DOHH2 (cell line): Measurements from ENCODE around the gene AKAIN1.

Experiments used
- H3F3A ChIP-seq: fragments of 200-600 bp; sonication (generic), shearing (Covaris generic); 2 replicates; pipeline ENCODE4 v1.6.0; 2016; ENCODE audit warnings: antibody characterized with exemption, mild to moderate bottlenecking; ENCODE audit not compliant: control insufficient read depth, insufficient read depth
- H3K27ac ChIP-seq: fragments of 200-600 bp; sonication (generic); 2 replicates; pipeline ENCODE4 v1.5.1; 2014; ENCODE audit warnings: low read depth, mild to moderate bottlenecking, low read length, moderate library complexity
- H3K27me3 ChIP-seq: fragments of 200-600 bp; sonication (generic); 2 replicates; pipeline ENCODE4 v1.6.1; 2014; ENCODE audit warnings: mild to moderate bottlenecking, low read length, mixed read lengths; ENCODE audit not compliant: control insufficient read depth
- H3K36me3 ChIP-seq: fragments of 200-600 bp; sonication (generic); 2 replicates; pipeline ENCODE4 v1.6.1; 2014; ENCODE audit warnings: mild to moderate bottlenecking, low read length, moderate library complexity, mixed read lengths; ENCODE audit not compliant: control insufficient read depth
- H3K4me1 ChIP-seq: fragments of 200-600 bp; sonication (generic); 2 replicates; pipeline ENCODE4 v1.6.1; 2014; ENCODE audit warnings: mild to moderate bottlenecking, low read length, mixed read lengths; ENCODE audit not compliant: control insufficient read depth
- H3K4me2 ChIP-seq: fragments of 200-600 bp; sonication (generic); 2 replicates; pipeline ENCODE4 v1.6.0; 2014; ENCODE audit warnings: mild to moderate bottlenecking, low read length, moderate library complexity
- H3K4me3 ChIP-seq: fragments of 200-600 bp; sonication (generic); 2 replicates; pipeline ENCODE4 v1.5.1; 2014; ENCODE audit warnings: mild to moderate bottlenecking, low read length, mixed read lengths
- H3K79me2 ChIP-seq: fragments of 200-600 bp; sonication (generic); 2 replicates; pipeline ENCODE4 v1.6.1; 2014; ENCODE audit warnings: mild to moderate bottlenecking, low read length, mixed read lengths; ENCODE audit not compliant: control insufficient read depth
- H3K9me2 ChIP-seq: fragments of 200-600 bp; sonication (generic); replicated peaks from 2 replicates; pipeline ENCODE4 v1.6.1; 2014; ENCODE audit warnings: mild to moderate bottlenecking, low read length, mixed read lengths; ENCODE audit not compliant: control insufficient read depth
- H3K9me3 ChIP-seq: fragments of 200-600 bp; sonication (generic); 2 replicates; pipeline ENCODE4 v1.6.1; 2014; ENCODE audit warnings: antibody characterized with exemption, low read length, mixed read lengths; ENCODE audit not compliant: control insufficient read depth, insufficient read depth
- H4K20me1 ChIP-seq: fragments of 200-600 bp; sonication (generic); 2 replicates; pipeline ENCODE4 v1.6.0; 2014; ENCODE audit warnings: low read depth, mild to moderate bottlenecking, antibody characterized with exemption, low read length, moderate library complexity; ENCODE audit not compliant: control insufficient read depth, insufficient read depth
- CTCF ChIP-seq: fragments of 200-600 bp; sonication (generic); IDR thresholded peaks from one replicate; pipeline ENCODE4 v1.5.1; 2014; ENCODE audit warnings: antibody characterized with exemption, mild to moderate bottlenecking, low read depth, low read length; ENCODE audit not compliant: poor library complexity, severe bottlenecking
- EZH2phosphoT487 ChIP-seq: fragments of 200-600 bp; sonication (generic); IDR thresholded peaks from 2 replicates; pipeline ENCODE4 v1.6.1; 2017; ENCODE audit warnings: borderline replicate concordance, mild to moderate bottlenecking, antibody characterized with exemption, low read length, moderate library complexity, mixed read lengths

AKAIN1 gene

GRCh38 chr18:5214583-5215351, 17.7 kb upstream of the AKAIN1 start:
- Histone ChIP-seq H3F3A (no peaks in the 10 kb centered on the region), H3K4me1 (no peaks in the 10 kb centered on the region), H3K9me2 (no peaks in the 10 kb centered on the region), H3K27ac (no peak overlapping the region), H4K20me1 (no peaks in the 10 kb centered on the region), H3K27me3 (no peaks in the 10 kb centered on the region), H3K9me3 (no peaks in the 10 kb centered on the region), H3K4me2 (no peak overlapping the region), H3K36me3 (no peaks in the 10 kb centered on the region), H3K79me2 (no peaks in the 10 kb centered on the region), H3K4me3 (no peak overlapping the region)
- no peak for TF ChIP-seq CTCF
- no peak for TF ChIP-seq EZH2phosphoT487

GRCh38 chr18:5207471-5208150, 10.6 kb upstream of the AKAIN1 start:
- H3K4me3 ChIP-seq, result no peak overlapping the region
- H3K9me2 ChIP-seq, result no peaks in the 10 kb centered on the region
- no peaks in the 10 kb centered on the region for H3F3A ChIP-seq
- H3K79me2 ChIP-seq, result no peaks in the 10 kb centered on the region
- no peak overlapping the region for H3K27ac ChIP-seq
- no peaks in the 10 kb centered on the region for H3K4me1 ChIP-seq
- H3K4me2 ChIP-seq, result no peak overlapping the region
- TF ChIP-seq EZH2phosphoT487 (no peak), CTCF (no peak)
- H3K36me3 ChIP-seq, result no peaks in the 10 kb centered on the region
- no peaks in the 10 kb centered on the region for H4K20me1 ChIP-seq
- no peaks in the 10 kb centered on the region for H3K27me3 ChIP-seq
- no peaks in the 10 kb centered on the region for H3K9me3 ChIP-seq

- H3K9me3 ChIP-seq, result no peaks in the 10 kb centered on the region
- TF ChIP-seq CTCF (no peak), EZH2phosphoT487 (no peak)
- H3F3A ChIP-seq, result no peaks in the 10 kb centered on the region
- H3K27me3 ChIP-seq, result no peaks in the 10 kb centered on the region
- H4K20me1 ChIP-seq, result no peaks in the 10 kb centered on the region
- H3K79me2 ChIP-seq, result no peaks in the 10 kb centered on the region
- H3K27ac ChIP-seq, result no peak overlapping the region
- H3K9me2 ChIP-seq, result no peaks in the 10 kb centered on the region
- no peaks in the 10 kb centered on the region for H3K36me3 ChIP-seq
- H3K4me2 ChIP-seq, result no peak overlapping the region
- no peaks in the 10 kb centered on the region for H3K4me1 ChIP-seq
- H3K4me3 ChIP-seq, result no peak overlapping the region
Measured at GRCh38 chr18:5198311-5198710, 1.3 kb upstream of the AKAIN1 start.
